ENCODE data around the gene ZSCAN1.

Gene ZSCAN1

DNA sequence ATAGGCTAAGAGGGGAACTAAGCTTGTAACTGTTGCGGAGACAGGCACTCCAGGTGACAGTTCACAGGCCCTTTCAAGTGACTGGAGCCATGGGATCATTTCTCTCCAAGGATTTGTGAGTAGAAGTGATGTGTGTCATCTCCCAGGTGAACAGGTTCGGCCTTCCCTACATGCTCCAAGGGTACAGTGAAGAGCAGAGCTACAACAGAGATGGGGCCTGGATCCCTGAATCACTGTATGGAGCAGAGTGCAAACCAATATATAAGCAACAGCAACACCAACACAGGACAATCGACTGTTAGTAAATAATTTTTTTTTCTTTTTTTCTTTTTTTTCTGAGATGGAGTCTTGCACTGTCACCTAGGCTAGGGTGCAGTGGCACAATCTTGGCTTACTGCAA, 49.2 kb downstream of the ZSCAN1 start:
- no peak for DNase-seq (ENCODE audit: low read depth in 4 of 4, low spot score in 1 of 4)

DNA sequence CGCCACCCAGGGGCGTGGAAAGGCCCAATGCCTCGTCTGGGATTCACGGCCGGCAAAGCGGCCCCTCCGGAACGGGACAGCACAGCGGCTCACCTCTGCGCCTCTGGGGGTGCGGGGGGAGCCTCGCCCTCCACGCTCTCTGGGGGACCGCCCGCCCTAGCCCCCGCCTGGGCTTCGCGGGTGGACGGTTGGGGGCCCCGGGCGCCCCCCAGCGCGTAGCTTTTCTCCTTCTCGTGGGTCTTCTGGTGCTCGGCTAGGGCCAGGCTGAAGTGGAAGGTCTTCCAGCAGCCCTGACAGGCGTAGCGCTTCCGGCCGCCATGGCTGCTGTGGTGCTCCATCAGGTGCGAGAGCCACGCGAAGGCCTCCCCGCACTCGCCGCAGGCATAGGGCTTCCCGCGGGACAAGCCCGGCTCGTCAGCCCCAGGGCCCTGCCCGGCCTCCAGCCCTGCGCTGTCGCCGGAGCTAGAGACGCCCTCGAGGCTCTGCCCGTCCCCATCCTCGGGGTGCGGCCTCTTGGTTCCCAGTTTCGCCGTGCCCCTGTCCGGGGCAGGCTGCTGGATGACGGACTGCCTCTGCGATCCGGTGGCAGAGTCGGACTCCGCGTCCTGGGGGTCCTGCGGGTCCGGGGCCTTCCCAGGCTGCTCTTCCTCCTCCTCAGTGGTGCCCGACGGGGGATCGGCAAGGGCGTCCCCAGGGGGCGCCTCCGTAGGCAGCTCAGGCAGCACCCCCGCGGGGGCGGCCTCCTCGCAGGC, 50.9 kb downstream of the ZSCAN1 start:
- DNase-seq (ENCODE audit: low read depth in 4 of 4, low spot score in 1 of 4): no peak

DNA sequence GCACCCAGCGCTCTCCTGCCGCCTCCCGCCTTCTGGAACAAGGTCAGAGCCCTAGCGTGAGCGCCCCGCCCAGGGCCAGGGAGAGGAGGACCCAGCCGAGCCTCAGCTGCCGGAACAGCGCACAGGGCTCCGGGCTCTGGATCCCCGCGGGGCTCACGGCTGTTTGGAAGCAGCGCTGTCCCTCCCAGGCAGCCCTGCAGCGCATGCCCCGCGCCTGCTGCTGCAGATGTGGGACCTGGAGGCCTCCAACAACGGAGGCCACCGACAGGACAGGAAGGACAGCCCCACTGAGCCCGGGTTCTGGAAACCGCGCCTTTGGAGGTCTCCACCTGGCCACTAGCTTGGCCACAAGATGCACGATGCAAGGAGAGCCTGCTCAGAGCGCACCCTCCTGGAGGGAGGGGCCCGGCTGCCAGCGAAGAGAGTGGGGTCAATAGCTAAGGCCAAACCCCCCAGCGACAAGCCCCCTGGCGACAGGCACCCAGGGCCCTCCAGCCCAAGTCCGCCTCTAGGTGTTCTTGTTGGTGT, 51.6 kb downstream of the ZSCAN1 start:
- no peak for DNase-seq (ENCODE audit: low read depth in 4 of 4, low spot score in 1 of 4)

DNA sequence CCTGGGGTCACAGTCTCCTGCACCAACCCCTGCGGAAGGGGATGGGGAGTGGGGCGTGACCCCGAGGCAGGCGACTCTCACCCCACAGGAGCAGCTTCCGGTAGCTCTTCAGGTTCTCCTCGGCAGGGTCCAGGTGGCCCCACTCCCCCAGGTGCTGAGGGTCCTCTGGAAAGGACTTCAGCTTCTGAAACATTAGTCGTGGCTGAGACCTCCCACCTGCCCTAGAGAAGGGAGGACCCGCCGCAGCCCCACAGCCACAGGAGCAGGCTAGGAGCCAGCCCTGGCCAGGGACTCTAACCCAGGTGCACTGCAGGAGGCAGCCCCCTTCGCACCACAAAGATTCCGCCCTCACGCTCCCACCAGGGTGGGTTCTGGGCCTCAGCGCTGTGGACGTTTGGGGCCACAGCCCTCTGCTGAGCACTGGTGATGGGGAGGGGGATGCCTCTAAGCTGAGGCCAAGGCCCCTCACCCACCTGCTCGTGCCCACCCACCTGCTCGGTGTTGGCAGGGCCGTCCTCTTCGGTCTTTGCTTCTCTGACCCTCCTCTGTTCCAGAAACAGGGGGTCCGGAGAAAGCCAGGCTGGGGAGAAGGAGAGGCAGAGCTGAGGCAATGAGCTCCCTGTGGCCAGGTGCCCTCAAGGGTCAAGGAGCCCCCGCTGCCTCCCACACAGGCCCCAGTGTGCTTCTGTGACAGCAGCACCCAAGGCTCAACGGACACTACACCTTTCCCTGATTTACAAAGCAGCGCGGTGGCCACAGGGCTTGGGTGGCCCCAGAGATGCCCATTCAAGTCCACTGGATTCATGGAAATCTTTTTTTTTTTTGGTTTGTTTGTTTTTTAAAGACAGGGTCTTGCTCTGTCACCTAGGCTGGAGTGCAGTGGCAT, 53.2 kb downstream of the ZSCAN1 start:
- no peak for DNase-seq (ENCODE audit: low read depth in 4 of 4, low spot score in 1 of 4)

DNA sequence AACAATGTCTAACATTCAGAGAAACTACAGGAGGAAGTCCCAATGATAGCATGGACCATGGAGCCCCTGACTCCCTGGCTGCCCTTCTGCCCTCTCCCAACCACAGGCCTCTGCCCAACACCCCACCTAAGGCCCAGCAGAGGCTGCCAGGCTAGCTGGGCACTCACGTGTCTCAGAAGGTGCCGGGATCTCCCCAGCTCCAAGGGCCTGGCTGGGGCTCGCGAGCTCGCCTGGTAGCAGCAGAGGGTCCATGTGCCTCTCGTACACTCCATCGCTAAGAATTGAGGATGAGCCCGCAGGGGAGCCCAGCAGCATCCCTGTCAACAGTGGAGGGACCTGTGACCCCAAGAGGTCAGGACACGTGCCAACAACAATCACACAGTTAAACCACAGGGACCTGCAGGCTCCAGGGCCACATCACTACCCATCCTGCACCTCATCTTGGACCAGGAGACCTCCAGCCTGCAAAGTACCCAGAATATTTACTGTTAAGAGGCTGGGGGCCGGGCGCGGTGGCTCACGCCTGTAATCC, 54.8 kb downstream of the ZSCAN1 start:
- no peak for DNase-seq (ENCODE audit: low read depth in 4 of 4, low spot score in 1 of 4)

DNA sequence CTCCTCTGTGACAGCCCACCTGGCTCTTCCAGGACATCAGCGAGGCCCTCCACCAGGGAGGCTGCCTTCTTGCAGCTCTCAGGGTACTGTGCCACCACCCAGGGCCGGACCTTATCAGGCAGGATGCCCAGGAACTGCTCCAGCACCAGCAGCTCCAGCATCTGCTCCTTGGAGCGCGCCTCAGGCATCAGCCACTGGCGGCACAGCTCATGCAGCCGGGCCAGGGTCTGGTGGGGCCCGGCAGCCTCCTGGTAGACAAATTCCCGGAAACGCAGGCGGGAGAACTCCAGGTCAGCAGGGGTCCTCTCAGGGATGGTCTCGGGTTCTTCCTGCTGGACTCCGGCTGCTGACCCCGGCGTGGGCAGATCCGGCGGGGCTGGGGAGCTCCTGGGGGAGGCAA, 56.0 kb downstream of the ZSCAN1 start:
- no peak for DNase-seq (ENCODE audit: low read depth in 4 of 4, low spot score in 1 of 4)

DNA sequence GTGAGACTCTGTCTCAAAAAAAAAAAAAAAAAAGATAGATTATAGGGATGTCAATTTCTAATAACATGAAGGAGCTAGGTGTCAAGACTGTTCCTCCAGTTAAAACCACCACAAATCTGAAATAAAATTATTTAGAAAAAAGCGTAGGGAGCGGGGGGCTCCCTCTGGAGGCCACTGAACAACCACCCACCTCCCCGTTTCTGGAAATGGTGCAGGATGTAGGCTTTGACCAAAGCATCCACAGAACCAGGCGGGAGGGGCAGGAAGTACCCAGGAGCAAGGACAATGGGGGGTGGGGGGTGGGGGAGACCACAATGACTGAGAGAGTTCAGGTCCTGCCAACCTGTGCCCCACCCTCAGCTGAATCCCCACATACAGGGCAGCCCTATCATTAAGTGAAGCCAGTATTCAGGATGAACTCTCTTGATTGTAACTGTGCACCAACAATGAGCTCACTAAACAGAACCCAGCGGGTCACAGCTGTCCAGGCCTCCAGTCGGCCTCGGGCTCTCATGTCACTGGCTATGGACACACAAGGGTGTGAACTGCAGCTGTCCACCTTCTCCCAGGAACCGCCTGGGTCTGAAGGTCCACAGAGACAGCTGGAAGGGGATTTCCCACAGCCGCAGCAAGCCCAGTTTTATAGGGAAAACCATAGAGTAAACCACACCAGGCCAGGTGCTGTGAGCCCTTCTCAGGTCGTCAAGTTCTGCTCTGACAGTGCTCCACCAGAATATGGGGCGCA, 57.6 kb downstream of the ZSCAN1 start:
- no peak for DNase-seq (ENCODE audit: low read depth in 4 of 4, low spot score in 1 of 4)

DNA sequence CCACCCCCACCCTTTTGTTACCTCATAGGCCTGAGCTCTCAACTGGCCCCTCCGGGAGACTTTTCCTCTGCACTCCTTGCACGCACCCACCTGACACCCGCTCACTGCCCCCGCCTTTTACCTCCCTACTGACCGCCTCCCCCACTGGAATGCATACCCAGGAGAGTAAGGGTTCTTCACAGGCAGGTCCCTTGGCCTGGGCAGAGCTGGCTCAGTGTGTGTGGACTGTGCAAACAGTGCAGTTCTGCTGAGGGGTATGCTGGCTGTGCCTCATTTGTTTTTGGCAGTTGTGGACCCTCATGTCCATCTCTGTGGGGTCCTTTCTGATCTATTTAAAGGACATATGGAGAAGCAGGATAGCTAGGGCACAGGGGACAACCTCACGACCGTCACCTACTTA, 59.2 kb downstream of the ZSCAN1 start:
- no peak for DNase-seq (ENCODE audit: low read depth in 4 of 4, low spot score in 1 of 4)

DNA sequence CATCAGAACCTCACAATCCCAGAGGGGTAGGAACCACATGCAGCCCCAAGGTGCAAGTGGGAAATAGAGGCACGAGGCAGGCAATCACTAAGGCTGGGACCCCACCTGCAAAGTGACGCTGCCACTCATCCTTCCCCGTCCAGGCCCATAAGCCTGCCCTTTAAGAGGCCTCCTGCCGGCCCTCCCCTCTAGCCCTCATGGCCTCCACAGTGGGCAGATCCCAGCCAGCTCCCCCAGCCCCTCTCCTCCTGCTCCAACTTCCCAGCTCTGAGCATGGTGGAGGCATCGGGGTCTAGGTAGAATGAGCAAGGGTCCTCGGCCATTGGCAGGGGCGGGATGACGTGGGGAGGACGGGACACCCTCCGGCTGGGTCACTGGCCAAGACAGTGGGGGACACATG, 61.5 kb downstream of the ZSCAN1 start:
- DNase-seq (ENCODE audit: low read depth in 4 of 4, low spot score in 1 of 4): no peak

DNA sequence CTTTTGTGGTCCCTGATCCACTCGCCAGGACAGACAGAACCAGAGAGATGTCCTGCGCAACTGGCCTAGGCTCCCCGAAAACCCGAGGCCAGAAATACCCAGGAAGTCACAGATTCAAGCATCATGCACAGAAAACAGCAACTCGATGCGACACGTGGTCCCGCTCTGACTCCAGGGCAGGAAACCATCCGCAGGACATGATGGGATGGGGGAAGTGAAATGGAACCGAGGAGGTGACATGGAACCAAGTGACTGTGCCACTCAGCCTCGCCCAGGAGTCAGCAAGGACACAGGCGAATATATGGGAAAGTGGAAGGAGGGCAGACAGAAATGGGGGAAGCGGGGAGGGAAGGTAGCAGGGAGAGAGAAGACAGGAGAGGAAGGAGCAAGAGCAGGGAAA, 63.1 kb downstream of the ZSCAN1 start:
- no peak for DNase-seq (ENCODE audit: low read depth in 4 of 4, low spot score in 1 of 4)

DNA sequence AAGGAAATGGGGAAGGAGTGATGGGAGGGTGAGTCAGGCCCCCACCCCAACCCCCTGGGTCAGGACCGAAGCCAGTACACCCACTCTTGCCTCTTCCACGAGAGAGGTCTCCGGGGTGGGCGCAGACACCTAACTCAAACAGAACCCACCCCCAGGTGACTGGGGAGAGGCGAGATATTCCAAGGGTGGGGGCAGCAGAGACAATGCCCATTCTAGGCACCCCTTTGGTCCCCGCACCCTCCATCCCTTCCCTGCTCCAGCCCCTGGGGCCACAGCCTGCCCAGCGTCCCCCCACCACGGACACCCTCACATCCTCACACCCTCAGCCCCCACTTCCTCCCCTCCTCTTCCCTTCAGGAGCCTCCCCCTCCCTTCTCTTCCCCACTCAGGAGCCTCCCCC, 63.5 kb downstream of the ZSCAN1 start:
- DNase-seq (ENCODE audit: low read depth in 4 of 4, low spot score in 1 of 4): no peak

DNA sequence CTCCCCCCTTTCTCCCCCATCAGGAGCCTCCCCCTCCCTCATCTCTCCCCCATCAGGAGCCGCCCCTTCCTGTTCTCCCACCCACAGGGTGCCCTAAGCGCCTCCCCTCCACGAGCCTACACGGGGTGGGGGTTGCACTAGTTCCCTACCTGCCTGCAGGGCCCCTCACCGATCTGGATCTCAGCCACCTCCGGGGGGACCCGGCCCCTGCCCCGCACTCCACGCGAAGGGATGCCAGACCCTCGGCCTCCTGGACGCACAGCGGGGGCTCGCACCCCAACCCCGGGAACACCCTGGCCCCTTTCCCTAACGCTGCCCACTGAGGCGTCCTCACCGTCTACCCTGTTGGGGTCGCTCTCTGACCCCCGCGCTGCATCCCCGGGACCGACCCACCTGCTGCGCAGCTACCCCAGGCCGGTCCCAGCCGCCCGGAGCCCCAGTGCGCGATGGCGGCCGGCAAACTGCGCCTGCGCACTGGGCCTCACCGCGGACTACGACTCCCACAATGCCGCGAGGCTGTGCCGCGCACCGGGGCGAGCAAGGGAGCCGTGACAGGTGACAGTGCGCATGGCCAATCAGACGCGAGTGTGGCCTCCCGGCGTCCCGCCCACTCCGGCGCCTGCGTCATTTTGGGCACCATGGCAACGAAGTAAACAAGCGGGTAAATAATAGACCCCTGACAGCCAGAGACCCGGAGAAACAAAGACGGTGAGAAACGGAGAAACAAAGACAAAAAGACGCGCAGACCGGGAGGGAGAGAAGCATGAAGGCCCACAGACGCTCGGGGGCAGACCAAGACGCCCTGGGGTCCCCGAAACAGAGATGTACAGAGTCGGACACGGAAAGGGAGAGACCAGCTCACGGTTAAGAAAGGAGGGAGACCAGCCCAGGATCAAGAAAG, 64.2 kb downstream of the ZSCAN1 start, which contains the start of gene ZSCAN18:
Gene ZSCAN18, minus strand, starts transcription at position 451 of the 901 bp plus-strand sequence. CDS start 7,964 bp downstream, outside the sequence.
- DNase-seq (ENCODE audit: low read depth in 4 of 4, low spot score in 1 of 4): peak; percentile 82 to 91 (median 88)

DNA sequence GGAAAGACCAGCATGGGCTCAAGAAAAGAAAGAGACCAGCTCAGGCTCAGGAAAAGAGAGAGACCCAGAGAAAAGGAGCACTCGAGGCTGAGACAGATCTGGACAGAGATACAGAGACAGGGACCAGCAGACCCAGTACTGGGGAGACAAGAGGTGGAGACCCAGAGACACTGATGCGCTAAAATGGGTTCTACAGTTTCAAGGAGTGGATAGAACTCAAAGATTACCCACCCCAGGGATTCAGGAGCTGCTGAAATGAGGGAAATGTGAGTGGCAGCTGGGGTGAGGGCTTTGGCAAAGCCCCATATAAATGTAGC, 64.8 kb downstream of the ZSCAN1 start:
- no peak for DNase-seq (ENCODE audit: low read depth in 4 of 4, low spot score in 1 of 4)
